HL-60/S4 treated with retinoic acid at 250 ng/mL for 4 days and 3 days (cell line): ENCODE results near the gene CRAMP1.

ENCODE experiments used
- in situ Hi-C: fragments of 300-500 bp; cut with MboI; formaldehyde crosslinking; loops from 2 replicates; pipeline ENCODE4 v1.7.0; 2022; ENCODE audit warnings: low sequenced_read_pairs

The CRAMP1 gene

GRCh38 chr16:1655909-1656807, 44.0 kb downstream of the CRAMP1 start:
- in situ Hi-C loops, result no loop called here

DNA sequence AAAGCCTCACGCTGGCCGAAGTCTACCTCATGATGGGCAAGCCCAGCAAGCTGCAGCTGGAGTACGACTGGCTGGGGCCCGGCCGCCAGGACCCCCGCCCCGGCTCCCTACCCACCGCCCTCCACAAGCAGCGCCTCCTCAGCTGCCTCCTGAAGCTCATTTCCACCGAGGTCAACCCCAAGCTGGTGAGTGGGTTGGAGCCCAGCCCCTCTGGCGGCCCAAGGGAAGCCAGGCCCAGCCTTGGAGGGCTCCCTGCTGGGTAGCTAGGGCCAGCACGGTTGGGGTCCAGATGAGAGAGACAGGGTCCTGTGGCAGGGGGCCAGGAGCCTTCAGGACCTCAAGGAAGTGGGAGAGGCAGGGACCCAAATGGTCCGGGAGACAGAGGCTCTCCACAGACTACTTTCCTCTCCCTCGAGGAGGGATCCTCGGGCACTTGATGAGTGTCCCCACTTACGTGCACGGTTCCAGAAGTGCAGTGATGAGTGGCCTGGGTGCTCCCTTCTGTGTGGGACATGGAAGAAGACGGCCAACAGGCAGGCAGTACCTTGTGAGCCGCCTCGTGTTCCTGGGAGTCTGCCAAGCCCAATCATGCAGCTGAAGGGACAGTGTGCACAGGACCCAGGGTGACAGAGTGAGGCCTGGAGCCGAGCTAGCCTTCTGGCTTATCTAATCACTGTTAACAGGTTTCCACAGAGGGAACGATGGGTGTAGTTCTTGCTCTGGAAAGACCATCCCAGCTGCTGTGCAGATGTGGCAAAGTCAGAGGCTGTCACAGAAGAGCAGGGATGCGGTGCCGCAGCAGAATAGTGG, 44.9 kb downstream of the CRAMP1 start:
- in situ Hi-C loops, result no loop called here

- in situ Hi-C loops, result no loop called here
These were observed 45.7 kb downstream of the CRAMP1 start for GRCh38 chr16:1657841-1658240.

DNA sequence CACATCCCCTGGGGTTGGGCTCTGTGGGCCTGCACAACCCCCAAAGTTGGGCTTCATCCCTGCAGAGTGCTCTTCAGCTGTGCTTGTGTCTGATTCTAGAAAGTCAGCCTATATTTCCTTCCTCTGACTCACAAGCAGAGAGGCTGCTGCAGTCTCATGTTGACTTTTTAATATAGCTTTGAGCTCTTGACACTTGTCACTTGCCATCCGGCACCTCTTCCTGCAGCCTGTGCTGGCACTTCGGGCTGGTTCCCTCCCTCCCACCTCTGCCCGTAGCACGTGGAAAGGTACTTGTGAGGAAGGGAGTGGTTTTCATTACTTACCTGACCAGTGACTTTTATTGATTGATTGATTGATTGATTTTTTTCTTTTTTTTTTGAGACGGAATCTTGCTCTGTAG, 46.9 kb downstream of the CRAMP1 start:
- in situ Hi-C loops, result no loop called here

GRCh38 chr16:1661826-1662225, 49.7 kb downstream of the CRAMP1 start:
- in situ Hi-C loops, result no loop called here

DNA sequence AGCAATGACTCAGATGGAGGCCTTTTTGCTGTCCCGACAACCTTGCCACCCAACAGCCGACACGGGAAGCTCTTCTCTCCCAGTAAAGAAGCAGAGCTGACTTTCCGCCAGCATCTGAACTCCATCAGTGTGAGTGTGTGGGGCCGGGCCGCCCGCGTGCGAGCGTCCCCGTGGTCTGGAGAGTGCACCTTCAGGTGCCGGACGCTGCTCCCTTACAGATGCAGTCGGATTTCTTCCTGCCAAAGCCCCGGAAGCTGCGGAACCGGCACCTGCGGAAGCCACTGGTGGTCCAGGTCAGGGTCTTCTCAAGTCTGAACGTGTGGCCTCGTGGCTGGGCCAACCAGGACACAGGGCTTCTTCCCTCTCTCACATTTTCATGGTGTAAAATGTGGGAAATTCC, 50.4 kb downstream of the CRAMP1 start:
- in situ Hi-C loops, result no loop called here

DNA sequence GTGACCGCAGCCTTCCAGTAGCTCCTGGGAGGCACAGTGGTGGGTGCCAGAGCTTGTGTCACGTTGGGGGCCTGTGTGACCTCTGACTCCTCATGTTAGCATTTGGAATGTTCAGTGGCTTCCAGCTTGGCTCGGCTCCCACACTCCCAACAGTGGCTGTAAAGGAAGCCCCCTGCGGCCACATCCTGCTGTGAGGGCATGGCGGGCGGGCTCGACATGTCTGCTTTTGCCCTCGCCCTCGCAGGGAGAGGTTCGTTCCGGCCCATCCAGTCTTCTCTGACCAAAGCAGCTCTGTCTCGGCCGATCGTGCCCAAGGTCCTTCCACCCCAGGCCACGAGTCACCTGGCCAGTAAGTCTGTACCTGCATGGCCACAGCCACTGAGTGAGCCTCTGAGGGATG, 53.7 kb downstream of the CRAMP1 start:
- in situ Hi-C loops, result no loop called here

DNA sequence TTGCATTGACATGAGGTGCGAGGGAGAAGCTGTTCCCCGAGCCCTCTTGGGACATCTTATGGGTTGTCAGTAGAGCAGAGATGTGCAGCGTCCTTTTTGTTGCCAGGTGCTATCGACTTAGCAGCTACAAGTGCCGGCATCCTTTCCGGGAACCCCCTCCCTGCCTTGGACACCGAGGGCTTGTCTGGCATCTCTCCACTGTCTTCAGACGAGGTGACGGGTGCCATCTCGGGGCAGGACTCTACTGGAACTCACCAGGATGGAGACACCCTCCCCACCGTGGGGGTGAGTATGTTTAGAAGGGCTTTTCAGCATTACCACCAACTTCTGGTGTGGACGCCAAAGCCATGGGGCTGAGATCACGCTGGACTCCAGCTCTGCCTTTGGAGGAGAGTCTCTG, 54.2 kb downstream of the CRAMP1 start:
- in situ Hi-C loops, result no loop called here

- in situ Hi-C loops, result no loop called here
These were observed 55.1 kb downstream of the CRAMP1 start for GRCh38 chr16:1667271-1667670.

DNA sequence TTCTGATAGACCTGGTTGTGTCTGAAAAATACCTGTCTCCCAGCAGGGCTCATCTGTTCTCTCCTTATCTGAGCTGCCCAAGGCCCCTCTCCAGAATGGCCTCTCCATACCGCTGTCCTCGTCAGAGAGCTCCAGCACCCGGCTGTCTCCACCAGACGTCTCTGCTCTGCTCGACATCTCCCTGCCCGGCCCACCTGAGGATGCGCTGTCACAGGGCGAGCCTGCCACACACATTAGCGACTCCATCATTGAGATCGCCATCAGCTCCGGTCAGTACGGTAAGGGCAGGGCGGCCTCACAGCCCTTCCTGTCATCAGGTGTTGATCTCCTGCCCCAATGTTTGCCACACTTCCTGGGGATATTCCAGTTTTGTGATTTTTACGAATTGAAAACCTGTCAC, 55.8 kb downstream of the CRAMP1 start:
- in situ Hi-C loops, result no loop called here

DNA sequence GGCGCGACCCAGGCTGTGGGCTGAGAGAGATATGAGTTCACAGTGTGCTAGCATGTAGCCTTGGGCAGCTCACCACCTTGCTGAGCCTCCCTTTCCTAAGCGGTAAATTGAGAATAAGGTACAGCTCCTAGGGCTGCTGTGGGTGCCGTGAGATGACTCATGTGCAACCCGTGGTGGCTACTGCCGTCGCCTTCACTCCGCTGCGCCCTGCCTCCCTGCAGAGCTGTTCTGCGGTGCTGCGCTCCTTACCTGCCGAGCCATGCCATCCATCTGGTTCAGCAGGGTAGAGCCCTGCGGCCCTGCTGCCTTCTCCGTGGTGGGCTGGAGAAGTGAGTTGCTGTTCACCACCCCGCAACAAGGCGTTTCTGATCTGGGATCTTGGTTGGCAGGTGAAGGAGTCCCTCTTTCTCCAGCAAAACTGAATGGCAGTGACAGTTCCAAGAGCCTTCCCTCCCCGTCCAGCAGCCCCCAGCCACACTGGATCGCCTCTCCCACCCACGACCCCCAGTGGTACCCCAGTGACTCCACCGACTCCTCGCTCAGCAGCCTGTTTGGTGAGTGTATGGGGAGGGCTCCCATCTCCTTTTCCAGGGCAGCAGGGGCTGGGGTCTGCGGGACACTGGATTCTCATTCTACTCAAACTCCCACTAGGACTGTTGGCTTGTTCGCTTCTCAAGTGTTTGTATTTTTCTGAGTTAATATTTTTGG, 56.6 kb downstream of the CRAMP1 start:
- in situ Hi-C loops, result no loop called here

DNA sequence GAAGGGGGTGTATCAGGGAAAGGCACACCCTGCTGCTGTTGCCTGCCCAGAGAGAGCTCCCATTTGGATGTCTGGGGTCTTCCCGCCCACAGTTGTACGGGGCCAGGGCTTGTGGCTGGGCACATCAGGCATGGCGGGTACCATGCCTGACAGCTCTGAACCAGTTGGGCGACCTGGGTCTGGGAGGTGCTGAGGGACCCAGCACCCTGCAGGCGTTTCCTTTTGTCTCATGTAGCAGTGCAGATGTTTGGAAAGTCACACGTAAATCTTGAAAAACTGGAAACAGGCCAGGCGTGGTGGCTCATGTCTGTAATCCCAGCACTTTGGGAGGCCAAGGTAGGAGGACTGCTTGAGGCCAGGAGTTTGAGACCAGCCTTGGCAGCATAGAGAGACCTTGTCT, 57.5 kb downstream of the CRAMP1 start:
- in situ Hi-C loops, result no loop called here

DNA sequence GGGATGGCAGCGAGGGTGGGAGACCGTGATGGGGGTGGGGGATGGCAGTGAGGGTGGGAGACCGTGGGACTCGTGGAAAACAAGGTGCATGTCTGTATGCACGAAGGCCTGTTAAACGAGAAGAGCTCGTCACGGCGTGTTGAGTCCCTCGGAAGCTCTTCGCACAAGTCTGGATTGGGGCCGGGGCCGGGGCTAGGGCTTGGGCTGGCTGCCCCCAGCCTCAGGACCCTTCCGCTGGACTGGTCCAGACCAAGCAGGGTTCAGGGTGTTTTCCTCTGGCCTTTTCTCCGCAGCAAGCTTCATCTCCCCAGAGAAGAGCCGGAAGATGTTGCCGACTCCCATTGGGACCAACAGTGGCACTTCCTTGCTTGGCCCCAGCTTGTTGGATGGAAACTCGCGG, 58.2 kb downstream of the CRAMP1 start:
- in situ Hi-C loops, result no loop called here

DNA sequence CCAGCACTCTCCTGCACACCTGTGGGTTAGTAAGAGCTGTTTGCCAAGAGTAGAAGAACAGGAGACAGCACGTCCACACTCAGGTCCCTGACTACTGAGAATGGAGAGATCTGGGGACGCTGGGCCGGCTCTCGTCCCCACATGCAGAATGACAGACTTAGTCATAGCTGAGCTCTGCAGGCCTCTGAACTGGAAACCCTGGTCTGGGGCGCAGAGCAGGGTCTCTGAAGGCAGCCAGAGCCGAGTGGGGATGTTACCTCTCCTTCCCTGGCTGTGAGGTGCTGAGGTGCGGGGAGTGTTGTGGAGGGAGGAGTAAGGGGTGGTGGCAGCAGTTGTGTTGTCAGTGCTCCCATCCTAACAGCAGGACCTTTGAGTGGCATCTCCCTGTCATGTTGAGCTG, 58.7 kb downstream of the CRAMP1 start:
- in situ Hi-C loops, result no loop called here

DNA sequence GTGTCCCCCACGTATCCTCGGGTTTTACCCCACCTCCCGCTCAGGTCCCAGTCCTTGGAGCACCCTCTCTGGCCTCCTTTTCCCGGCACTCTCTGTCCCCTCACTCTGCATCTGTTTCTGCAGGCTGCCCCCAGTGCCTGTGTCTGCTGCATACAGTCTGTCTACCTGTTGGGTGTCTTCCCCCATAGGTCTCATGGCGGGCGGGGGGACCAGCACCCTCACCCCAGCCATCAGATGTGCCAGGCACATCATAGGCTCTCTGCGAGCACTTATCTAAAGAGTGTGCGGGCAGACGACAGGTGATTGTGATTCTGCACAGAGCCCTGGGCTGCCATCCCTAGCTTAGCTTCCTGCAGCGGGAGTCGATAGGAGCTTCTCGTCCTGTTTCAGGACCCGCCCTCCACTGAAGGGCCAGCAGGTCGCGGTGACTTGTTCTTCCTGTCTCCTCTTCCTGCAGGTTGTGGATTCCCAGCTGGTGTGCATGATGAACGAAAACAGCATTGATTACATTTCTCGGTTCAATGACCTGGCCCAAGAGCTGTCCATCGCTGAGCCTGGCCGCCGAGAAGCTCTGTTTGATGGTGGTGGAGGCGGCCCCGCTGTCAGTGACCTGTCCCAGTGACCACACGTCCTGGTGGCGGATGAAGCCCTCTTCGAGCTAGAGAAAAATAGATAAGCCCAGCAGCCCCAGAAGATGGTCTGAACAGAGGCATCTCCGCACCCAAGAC, 61.4 kb downstream of the CRAMP1 start:
- in situ Hi-C loops, result no loop called here

DNA sequence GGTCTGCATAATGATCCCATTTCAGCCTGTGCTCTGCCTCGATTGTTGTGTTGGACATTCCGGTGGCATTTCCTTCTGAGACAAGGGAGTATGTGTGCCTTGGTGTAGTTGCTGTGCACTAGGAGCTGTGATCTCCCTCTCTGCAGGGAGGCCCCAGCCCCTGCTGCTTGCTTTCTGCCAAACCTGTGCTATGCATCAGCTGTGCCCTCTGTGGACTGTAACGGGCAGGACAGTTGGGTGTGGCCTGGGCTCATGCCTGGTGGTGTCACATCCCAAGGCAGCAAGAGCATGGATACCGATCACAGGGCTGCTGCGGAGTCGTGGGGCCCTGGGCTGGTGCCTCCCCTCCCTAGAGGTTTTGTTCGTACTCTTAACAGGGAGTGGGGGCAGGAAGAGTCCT, 62.1 kb downstream of the CRAMP1 start:
- in situ Hi-C loops, result no loop called here

DNA sequence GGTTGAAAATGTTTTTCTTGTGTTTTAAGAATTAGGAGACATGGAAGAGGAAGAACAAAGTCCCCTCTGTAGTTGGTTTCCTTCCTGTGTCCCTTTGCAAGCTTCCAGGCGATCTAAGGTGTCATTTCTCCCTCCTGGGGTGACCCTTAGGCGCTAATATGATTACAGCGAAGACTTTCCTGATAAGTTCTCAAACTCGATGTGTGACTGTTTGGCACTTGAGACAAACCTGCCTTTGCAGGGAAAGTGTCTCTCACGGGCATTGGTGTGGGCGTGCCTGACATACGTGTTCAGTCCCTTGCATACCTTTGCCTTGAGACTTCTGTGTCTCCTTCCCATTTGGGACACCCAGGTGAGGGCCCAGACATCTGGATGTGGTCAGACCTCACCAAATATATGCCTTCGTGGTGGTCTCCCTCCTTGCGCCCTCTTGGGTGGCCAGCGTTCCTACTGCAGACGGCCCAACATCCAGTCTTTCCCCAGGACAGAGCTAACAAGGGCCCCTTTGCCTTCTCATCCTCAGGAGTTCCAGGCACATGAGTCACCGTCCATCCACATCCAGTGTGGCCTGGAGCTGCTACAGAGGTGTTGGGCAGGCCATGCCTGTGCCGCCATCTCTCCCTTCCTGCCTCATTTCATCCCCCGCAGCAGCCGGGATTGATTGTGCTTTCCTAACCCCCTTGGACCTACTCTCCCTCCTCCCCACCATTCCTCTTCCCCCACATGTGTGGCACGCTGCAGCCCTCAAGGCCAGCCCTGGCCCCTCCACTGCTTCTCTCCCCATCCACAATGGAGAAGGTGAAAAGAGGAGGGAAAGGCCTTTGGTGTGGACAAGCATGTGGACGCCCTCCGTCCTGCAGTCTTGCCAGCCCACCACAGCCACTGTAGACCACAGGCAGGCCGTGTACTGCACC, 62.8 kb downstream of the CRAMP1 start:
- in situ Hi-C loops, result no loop called here

- in situ Hi-C loops, result no loop called here
These were observed 64.5 kb downstream of the CRAMP1 start for GRCh38 chr16:1676661-1677060.

DNA sequence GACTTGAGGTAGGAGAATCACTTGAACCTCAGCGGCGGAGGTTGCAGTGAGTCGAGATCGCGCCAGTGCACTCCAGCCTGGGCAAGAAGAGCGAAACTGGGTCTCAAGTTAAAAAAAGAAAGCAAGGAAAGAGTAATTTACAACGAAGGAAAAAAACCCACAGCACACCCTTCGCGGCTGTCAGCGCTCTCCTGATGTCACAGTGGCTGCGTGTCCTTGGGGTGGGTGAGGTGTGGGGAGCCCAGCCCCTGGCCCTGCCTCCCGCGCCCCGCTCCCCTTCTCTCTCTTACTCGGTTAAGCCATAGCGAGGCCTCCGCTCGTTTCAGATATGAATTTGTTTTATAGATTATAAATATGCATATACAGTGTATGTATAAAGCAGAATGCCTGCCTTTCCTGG, 65.2 kb downstream of the CRAMP1 start:
- in situ Hi-C loops, result no loop called here
